NCI-H526 treated with DMSO at 0.1 percent for 48 hours (cell line): Measurements from ENCODE around the gene TMPRSS2.

ENCODE experiments used
- DNase-seq: peaks from one replicate; lab custom pipeline; 2025; lab: John Stamatoyannopoulos, UW

Gene TMPRSS2

DNA sequence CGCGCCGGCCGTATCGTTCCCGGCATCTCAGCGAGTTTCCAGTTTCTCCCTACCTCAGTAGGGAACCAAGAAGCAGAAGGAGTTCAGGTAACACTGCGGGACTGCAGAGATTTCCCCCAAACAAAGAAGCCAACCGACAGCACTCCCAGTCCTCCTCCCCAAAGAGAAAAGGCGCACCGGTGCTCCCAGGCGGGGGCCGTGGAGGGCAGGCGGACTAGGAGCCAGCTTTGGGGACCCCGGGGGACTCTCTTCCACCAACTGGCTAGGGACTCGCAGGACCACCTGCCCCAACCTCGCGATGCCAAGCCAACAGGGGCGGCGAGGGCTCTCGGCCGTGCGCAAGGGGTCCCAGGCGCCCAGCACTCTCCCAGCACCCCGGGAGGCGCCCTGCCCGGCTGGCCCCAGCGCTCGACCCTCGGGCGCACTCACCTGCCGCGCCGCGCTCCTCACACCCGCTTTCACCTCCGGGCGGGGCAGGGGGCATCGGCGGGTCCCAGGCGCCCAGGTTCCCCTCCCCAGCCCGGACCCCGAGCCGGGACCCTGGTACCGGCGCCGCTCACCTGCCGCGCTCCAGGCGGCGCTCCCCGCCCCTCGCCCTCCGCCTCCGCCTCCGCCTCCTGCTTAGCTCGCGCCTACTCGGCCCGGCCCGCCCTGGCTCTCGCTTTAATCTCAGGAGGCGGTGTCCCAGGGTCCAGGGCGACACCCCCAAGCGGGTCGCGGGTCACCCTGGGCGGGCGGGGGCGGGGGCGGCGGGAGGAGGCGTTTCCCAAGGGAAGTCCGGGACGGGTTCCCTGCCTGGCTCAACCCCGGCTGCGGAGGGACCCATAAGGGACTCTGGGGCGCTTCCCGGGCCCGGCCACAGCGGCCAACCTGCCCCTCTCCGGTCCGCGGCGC is at the start of gene TMPRSS2:
TSS of gene TMPRSS2 (minus strand) at position 638 of the 894 bp plus-strand sequence. CDS start 10,025 bp downstream, outside the sequence.
- no peak for DNase-seq

- no peak for DNase-seq
These were observed 47.1 kb upstream of the TMPRSS2 start for GRCh38 chr21:41555057-41555456.

GRCh38 chr21:41552254-41552653 is 44.3 kb upstream of the TMPRSS2 start:
- no peak for DNase-seq

DNA sequence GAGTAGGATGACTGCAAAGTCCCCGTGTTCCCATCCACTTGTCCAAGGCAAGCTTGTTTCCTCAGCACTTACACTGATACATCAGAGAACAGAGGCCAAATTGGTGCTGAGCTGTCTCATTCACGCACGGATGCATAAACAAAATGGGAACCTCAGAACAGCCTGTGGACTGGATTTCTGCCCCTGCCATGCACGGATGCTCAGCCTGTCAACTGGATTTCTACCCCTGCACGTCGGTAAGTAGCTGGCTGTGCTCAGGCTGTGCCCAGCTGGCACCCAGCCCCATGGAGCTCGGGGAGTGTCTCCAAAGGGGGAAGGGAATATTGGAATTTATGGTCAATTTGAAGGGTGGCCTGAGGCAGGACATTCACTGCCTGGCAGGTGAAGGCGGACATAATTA is 40.8 kb upstream of the TMPRSS2 start:
- DNase-seq, result no peak

- no peak for DNase-seq
These were observed 39.2 kb upstream of the TMPRSS2 start for GRCh38 chr21:41547111-41547510.

DNA sequence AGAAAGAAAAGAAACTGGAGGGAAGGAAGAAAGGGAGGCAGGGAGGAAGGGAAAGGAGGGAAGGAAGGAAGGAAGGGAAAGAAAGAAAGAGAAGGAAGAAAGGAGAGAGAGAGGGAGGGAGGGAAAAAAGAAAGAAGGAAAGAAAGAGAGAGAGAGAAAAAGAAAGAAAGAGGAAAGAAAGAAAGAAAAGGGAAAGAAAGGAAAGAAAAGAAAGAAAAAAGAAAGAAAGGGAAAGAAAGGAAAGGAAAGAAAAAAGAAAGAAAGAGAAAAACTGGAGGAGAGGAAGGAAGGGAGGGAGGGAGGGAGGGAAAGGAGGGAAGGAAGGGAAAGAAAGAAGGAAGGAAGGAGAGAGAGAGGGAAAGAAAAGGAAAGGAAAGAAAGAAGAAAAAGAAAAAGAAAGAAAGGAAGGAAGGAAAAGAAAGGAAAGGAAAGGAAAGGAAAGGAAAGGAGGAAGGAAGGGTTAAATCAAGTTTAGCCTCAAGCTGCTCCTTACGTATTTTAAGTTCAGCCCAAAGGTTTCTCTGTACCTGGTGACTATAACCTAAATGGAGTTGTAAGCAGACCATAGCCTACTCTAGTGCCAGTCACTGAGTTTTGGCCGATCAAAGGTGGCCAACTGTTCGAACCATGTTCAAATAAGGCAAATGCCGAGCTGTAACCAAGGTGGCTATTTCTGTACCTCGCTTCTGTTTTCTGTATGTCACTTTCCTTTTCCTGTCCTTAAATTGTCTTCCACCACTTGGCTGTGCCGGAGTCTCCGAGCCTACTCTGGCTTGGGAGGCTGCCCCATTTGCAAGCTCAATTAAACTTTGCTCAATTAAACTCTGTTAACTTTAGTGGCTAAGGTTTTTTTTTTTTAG is 37.8 kb upstream of the TMPRSS2 start:
- no peak for DNase-seq

DNA sequence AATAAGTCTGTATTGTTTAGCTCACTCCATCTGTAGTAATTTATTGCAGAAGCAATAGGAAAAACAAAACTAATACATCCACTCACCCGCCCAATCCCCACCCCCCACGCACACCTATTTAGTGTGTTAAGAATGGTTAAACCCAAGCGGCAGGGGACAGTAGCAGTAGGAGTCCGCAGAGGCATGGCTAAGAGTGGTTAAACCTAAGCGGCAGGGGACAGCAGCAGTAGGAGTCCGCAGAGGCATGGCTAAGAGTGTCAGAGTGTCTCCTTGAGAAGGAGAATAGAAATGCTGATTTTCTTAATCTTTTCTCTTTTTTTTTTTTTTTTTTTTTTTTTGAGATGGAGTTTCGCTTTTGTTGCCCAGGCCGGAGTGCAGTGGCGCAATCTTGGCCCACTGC is 34.8 kb upstream of the TMPRSS2 start:
- DNase-seq, result no peak

DNA sequence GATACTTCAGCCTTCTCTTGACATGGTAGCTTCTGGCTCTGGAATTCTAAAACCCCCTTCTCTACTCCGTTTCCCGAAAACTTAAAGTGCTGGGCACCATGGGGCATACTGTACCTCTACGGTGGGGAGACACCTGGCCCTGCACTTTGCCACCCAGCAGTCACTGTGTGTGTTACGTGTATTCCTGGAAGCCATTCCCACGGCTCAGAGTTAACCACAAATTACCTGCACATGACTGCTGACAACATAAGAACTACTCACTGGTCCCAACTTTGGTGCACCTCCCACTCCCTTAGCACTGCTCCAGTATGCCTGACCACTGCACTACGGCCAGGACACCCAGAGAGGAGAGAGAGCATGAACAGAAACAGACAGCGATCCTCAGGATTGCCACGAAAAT is 29.4 kb upstream of the TMPRSS2 start:
- DNase-seq, result no peak

DNA sequence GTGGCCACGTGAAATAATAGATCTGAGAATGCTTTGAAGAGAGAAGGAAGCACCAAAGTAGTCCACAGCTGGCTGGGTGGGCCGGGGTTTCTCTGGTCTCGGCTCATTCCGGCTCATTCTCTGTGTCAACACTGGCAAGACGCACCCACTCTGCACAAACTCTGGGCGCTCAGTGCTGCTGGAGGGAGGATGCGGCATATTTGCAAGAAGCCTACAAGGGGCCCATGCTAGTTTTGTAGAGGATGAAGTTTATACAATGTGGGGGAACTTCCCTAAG is 28.8 kb upstream of the TMPRSS2 start:
- DNase-seq, result no peak

DNA sequence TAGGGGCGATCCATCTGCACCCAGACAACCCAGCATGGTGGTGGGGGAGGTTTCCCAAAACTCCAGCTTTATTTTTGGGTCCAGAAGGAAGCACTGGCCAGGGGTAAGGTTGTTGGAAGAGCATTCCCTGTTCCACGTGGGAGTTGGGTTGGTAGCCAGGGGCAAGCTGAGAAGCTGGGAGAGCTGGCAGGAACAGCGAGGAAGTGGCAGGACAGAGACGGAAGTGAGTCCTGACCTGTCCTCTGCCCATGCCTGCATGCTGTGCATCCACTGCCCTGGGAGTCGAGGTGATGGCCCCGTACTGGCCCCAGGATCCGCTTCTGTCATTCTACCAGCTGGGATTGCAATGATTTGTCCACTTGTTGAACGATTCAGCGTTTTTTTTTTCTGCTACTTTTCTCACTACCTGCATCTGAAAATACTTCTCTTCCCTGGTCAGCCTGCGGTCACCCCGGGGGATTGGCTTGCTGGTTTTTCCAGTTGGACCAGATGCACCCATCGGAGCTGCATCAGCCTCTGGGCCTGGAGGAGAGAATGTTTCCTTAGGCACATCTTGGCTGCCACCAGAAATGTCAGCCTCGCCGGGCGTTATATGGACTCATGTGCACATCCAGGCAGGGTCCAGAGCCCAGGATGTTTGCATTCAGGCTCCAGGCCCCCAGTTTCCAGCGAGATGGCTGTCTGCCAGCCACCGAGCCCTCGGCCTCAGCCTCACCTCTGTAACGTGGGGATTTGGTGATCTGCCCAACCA is 28.3 kb upstream of the TMPRSS2 start:
- DNase-seq, result no peak

- DNase-seq, result no peak
These were observed 22.4 kb upstream of the TMPRSS2 start for GRCh38 chr21:41530366-41530765.

- no peak for DNase-seq
These were observed 21.8 kb upstream of the TMPRSS2 start for GRCh38 chr21:41529769-41530168.

GRCh38 chr21:41526478-41527087 is 18.6 kb upstream of the TMPRSS2 start:
- no peak for DNase-seq

GRCh38 chr21:41523175-41523574 is 15.2 kb upstream of the TMPRSS2 start:
- DNase-seq, result no peak

- DNase-seq, result no peak
These were observed 13.6 kb upstream of the TMPRSS2 start for GRCh38 chr21:41521489-41522027.

- no peak for DNase-seq
These were observed 12.8 kb upstream of the TMPRSS2 start for GRCh38 chr21:41520560-41521442.

GRCh38 chr21:41519806-41520559 is 12.0 kb upstream of the TMPRSS2 start:
- no peak for DNase-seq

DNA sequence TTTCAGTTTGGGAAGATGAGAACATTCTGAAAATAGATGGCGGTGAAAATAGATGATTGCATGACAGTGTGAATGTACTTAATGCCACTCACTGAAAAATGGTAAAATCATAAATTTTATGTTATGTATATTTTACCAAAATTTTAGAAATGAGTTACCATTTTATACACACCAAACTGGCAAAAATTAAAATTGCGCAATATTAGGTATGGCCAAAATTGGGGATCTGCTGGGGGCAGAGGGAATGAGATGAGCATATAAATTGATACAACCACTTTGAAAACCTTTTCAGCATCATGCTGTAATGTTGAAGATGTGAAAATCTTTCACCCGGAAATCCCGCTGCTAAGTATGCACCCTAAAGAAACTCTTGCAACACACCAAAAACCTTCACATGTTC is 10.8 kb upstream of the TMPRSS2 start:
- no peak for DNase-seq

- DNase-seq, result no peak
These were observed 3.9 kb upstream of the TMPRSS2 start for GRCh38 chr21:41511858-41512257.

DNA sequence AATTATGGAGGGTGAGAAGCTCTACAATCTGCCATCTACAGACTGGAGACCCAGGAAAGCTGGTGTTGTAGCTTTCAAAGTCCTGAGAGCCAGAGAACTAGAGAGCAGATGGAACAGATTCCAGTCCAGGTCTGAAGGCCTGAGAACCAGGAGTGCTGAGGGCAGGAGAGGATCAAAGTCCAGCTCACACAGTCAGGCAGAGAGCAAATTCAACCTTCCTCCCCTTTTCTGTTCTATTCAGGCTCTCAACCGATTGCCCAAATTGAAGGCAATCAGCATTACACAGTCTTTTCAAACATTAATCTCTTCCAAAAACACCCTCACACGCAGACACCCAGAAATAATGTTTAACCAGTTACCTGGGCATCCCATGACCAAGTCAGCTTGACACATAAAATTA is 2.5 kb upstream of the TMPRSS2 start:
- DNase-seq, result no peak
